GM19395 (cell line): ENCODE results near the gene MLEC.

ENCODE experiments used
- ATAC-seq: cut with Tn5 transposase; IDR thresholded peaks from one replicate; pipeline ENCODE4 v1.9.1; 2021; ENCODE audit warnings: mild to moderate bottlenecking, moderate library complexity; ENCODE audit not compliant: unreplicated experiment

The MLEC gene

GRCh38 chr12:120690083-120690450 lies 3.1 kb downstream of the MLEC start:
- ATAC-seq = no peak

DNA sequence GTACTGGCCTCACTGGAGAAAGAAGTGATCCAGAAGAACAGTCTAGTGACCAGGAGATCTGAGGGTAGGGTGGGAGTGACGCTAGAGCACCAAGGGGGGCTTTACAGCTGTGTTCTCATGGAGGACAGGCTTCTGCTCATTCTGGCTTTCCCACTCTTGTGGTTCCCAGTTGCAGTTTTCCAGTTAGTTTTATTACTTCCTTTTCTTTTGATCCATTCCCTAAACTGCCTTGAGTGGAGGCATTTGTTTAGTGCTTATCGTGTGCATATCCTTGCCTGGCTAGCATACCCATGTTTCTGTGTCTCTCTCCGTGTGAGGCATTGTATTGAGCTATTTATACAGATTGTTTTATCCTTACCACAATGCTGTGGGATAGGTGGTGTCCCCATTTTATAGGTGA lies 4.0 kb downstream of the MLEC start:
- ATAC-seq = no peak

DNA sequence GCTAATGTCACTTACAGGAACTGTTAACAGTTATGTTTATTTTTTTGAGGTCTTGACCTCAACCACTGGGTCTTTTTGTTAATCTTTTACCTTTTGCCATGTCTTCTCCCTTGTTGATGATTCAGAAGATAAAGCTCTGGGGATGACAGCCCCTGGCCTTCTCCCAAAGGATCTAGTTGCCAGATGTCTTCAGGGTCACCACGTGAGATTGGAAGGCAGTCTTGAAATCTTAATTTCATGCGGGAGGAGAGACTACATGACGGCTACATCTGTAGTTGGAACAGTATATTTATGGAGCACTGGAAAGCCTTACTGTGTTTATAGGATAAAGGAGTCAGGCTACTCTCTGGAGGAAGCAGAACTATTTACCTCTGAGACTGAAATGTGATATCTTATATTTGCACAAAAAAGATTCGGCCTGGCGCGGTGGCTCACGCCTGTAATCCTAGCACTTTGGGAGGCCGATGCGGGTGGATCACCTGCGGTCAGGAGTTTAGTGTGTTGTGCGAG lies 5.6 kb downstream of the MLEC start:
- no peak for ATAC-seq

DNA sequence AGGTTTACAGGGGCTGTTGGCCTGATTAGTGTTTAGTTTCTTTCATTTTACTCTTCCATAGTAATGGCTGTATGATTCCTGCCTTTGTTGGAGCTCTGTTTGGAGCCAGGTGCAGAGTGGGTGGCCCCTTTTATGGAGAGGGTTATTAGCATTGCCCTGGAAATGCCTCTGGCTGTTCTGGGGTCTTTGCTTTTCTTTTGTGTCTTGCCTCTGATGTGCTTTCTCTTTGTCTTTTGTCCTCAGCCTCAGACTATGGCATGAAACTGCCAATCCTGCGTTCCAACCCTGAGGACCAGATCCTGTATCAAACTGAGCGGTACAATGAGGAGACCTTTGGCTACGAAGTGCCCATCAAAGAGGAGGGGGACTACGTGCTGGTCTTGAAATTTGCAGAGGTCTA lies 6.9 kb downstream of the MLEC start:
- no peak for ATAC-seq

GRCh38 chr12:120696626-120697025 lies 9.7 kb downstream of the MLEC start:
- no peak for ATAC-seq

DNA sequence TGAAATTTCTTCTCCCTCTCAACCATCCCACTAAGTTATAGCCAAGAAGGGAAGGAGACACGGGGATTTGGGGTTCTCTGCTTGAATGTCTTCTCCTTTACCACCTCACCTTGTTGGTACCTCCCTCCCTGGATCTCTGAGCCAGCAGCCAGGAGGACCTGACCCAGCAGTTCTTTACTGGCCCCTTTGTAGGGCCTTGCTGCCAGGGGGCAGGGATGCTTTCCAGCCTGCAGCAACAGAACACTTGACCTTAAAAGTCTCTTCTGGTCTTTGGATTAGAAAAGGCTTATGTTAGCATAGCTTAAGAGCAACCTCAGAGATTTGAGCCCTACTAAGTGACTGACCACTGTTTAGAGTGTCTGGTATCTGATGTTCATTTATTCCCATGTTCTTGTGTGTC lies 10.4 kb downstream of the MLEC start:
- ATAC-seq = no peak

DNA sequence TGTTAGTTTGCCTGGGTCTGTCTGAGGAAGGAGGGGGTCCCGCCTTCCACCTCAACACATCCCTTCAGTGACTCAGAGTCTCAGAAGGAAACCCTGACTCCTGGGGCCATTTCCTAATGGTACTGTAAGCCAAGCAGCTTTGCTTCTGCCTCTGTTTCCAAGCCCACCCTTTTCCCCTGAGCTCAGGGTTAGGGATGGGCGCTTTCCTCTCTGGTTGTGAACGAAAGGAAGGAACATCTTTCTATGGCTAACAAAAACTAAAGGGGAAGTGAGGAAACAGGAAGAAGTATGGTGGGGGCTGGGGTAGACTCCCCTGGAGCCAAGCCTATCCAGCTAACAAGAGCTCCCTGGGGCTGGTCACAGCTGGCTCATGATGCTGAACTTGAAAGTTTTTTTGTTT lies 11.7 kb downstream of the MLEC start:
- ATAC-seq = no peak

GRCh38 chr12:120699553-120699952 lies 12.6 kb downstream of the MLEC start:
- no peak for ATAC-seq

DNA sequence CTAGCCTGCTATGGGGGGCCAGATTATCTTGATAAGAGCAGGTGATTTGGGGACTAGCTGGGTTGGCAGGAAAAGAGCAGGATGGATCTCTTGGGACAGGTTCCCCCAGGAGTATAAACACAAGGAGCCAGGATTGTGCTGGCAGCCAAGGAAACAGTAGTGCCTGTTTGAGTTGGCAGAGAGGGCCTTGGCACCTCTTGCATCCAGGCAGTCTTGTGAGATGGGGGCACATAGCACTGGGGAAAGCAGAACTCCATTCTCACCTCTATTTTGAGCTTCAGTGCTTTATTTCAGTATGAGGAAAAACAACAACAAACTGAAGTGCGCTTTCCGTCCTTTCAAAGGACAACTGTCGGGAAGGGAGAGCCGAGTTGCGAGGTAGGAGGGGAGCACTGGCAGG lies 13.9 kb downstream of the MLEC start:
- no peak for ATAC-seq

DNA sequence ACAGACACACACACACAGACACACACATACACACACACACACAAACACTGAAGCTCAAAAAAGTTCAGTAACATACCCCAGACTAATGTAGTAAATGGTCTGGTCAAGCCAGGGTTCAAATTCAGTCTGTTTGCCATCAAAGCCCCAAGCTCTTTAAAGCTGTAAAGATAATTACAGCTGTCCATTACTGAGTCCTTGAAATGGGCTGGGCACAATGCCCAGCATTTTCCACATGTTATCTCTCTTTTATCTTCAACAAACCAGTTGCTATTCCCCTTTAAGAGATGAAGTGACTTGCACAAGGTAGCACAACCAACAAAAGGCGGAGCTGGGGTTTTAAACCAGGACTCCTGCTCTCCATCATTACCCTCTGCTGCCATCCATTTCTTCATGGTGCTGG lies 15.7 kb downstream of the MLEC start:
- no peak for ATAC-seq

DNA sequence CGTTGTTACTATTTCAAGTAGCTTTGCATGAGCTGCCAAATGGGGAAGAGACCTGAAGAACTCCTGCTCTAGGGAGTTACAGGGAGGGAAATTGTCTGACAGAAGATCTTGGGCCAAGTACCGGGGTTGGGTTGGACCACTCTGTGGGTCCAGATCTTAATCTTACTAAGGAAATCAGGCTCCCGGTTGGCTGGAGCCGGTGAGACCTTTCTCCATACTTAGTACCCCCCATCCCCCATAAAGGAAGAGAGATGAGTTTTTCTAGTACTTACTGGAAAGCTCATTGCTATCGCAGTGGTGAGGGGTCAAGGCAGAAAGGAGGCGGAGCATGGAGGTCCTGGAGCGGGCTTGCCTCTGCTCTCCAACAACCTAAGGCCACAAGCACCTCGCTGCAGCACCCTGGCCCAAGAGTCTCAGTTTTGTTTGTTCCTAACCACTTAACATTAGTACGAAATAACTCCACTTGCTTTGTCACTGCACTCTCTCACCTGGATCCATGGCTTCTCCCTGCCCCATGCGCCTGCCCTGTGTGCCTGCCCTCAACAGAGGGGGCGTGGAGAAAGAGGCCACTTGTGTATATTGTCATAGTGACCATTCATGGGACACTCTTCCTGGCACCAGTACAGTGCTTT lies 16.5 kb downstream of the MLEC start:
- no peak for ATAC-seq

- no peak for ATAC-seq
Observed at GRCh38 chr12:120705618-120706017, 18.7 kb downstream of the MLEC start.

DNA sequence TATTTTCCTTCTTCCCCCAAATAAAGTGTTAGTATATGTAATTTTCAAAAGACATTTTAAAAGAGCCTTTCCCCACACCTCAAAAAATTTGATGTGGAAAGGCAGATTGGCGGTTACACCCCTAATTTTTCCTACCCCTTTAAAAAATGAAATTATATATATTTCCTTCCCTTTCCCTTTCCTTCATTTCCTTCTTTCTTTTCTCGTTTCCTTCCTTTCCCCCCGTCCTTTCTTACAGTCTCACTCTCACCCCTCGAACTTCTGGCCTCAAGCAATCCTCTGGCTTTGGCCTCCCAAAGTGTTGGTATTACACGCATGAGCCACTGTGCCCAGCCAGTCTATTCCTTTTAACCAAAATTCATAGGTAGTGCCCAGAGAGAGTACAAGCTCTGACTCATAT lies 19.1 kb downstream of the MLEC start:
- no peak for ATAC-seq

DNA sequence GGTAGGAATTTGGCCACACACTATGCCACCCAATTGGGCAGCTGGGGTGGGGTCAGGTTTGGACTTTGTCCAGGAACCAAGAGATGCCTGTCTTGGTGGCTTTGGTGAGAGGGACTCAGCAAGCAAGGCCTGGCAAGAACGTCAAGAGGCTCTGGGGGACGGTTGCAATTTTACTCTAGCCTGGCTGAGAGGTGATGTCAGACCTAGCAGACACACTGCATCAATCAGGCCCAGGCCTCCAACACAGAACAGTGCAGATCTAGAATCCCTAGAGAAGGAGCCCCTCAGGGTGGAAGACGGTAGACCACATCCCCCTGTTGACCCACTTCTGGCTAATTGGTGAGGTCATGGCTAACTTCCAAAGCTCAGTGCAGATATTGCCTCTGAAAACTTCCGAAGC lies 21.7 kb downstream of the MLEC start:
- ATAC-seq = no peak

DNA sequence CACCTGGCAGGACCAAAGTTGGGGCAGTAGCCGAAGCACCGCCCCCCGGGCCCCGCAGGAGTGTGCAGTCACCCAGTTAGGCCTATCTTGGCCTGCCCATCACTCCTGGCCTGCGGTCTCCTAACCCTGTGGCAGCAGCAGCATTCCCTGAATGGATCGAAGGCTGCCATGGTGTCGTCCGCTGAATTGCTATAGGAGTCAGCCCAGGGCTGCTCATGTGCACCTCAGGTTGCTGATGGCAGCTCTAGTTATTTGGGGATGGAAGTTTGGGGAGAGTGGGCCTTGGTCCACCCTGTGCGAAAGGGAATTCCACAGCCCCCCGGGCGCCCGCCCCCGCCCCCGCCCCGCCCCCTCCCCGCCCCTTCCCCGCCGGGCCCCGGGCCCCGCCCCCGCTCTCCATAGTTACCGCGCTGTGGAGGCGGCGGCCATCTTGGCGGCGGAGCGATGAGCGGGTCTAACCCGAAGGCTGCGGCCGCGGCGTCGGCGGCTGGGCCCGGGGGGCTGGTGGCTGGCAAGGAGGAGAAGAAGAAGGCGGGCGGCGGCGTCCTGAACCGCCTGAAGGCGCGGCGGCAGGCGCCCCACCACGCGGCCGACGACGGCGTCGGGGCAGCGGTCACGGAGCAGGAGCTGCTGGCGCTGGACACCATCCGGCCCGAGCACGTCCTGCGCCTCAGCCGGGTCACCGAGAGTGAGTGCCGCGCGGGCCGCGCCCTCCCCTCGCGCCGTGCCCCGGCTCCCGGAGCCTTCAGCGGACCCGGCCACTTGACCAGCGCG lies 23.3 kb downstream of the MLEC start, which contains the start of gene UNC119B:
TSS of gene UNC119B (plus strand) at position 428 of the 774 bp plus-strand sequence. CDS start at position 445, 17 bp downstream.
- peak; percentile 64 for ATAC-seq

- peak; percentile 35 for ATAC-seq
Observed at GRCh38 chr12:120710805-120711296, 23.9 kb downstream of the MLEC start.

DNA sequence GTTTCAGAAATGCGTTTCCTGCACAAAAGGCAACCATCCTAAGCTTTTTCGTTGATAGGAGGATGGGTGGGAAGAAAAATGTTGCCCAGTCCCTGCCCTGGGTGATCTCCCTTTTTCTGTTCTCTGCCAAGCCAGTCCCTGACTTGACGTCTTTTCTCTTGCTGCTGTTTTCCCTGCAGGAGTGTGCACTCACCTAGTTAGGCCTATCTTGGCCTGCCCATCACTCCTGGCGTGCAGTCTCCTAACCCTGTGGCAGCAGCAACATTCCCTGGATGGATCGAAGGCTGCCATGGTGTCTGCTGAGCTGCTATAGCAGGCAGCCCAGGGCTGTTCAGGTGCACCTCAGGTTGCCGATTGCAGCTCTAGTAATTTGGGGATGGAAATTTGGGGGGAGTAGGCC lies 24.5 kb downstream of the MLEC start:
- no peak for ATAC-seq

- ATAC-seq = no peak
Observed at GRCh38 chr12:120712610-120713009, 25.7 kb downstream of the MLEC start.

DNA sequence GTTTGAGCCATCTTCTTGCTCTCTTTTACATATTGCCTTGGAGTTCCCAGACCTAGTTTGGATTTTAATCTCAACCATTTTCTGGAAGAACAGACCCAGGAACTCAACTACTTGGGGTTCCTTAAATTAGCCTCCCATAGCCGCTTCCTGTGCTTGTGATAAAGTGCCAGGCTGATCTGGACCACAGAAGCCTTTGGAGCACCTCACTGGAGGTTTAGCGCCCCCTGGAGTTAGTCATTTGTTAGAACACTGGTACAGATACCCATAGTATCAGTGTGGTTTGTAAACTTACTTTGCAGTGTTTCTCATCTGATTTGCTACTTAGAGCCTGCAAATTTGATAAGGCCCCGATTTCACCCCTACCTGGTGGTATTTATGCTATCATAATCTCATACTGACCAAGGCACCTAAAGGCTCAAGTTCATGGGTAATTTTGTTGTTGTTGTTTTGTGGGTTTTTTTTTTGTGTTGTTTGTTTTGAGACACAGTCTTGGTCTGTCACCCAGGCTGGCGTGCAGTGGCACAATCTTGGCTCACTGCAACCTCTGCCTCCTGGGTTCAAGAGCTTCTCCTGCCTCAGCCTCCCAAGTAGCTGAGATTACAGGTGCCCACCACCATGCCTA lies 27.0 kb downstream of the MLEC start:
- no peak for ATAC-seq

DNA sequence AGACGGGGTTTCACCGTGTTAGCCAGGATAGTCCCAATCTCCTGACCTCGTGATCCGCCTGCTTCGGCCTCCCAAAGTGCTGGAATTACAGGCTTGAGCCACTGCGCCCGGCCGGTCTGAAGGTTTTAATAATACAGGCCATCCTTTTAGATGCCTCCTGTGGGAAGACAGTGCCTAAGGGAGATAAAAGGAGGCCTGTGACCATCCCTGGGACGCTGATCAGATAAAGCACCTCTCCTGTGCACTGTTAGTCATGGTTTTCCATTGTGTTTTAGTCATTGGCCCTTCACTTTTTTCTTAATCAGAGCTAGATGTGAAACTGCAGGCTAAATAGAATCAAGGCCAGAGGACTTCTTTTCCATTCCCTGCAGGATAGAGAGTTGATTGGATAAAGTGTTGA lies 31.1 kb downstream of the MLEC start:
- ATAC-seq = no peak

- no peak for ATAC-seq
Observed at GRCh38 chr12:120719072-120719471, 32.1 kb downstream of the MLEC start.
